HFF-Myc (cell line): ENCODE results near the gene NEK1.
"Not testable (repeated sequence)": the region's sequence is repeated elsewhere in the genome, so short reads cannot be mapped to it uniquely, and the experiment has no call there.

Experiments used
- DNase-seq: peaks from one replicate; pipeline ENCODE4 v3.0.0-alpha.2; 2011; ENCODE audit warnings: low read depth; ENCODE audit errors: extremely low read depth
- H3K4me3 ChIP-seq: replicated peaks from 2 replicates; pipeline ENCODE4 v1.5.1; 2011; ENCODE audit warnings: low read depth, mild to moderate bottlenecking, control low read depth, low read length
- CTCF ChIP-seq: IDR thresholded peaks from 2 replicates; pipeline ENCODE4 v1.5.1; 2012; ENCODE audit warnings: mild to moderate bottlenecking, low read depth, low read length, control low read depth; ENCODE audit errors: missing control alignments

Gene NEK1

GRCh38 chr4:169567916-169568315, 44.5 kb downstream of the NEK1 start:
- no peak for DNase-seq
- no peak for TF ChIP-seq CTCF
- no peak overlapping the region for H3K4me3 ChIP-seq

DNA sequence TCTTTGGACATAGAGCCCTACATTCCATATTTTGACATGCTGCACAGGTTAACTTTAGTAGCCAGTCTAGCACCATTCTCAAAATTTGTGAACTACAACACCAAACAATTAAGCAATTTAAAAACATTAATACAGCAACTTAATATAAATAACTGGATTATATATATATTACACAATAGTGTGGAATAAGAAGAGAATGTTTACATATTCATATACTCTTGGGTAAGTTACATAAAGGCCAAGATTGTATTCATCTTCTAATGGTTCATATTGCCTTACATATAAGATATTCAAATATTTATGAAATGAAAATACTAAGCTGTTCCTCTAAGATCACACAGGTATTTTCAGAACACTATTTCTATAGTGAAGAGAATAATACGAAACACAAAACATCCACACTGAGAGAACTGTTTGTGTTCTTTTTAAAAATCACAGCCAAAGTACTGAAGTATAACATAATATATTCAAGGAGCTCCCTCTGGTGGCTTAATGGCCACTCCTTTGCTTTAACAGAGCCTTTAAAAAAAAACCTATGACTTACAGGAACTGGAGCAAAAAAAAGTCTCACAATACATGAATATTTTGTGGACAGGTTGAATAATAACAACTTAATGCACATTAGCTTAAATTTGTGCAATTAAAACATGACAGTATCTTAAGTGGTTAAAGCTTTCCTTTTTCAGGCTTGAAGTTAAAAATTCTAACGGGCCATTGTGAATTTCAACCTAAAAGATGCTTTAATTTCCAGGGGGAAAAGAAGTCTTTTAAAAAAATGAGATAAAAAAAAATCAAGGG, 46.2 kb downstream of the NEK1 start:
- TF ChIP-seq CTCF: peak; percentile 63
- no peak overlapping the region for H3K4me3 ChIP-seq
- peak; percentile 32 for DNase-seq

DNA sequence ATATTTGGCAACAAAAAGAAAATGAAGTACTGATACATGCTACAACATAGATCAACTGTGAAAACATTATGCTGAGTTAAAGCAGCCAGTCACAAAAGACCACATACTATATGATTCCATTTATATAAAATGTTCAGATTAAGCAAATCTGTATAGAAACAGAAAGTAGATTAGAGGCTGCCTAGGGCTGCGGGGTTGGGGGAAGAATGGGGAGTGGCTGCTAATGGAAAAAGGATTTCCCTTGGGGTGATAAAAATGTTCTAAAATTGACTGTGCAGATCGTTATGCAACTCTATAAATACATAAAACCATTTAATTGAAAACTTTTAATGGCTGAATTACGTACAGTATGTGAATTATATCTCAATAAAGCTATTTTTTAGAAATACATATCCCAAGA, 46.8 kb downstream of the NEK1 start:
- TF ChIP-seq CTCF: no peak
- no peak overlapping the region for H3K4me3 ChIP-seq

DNA sequence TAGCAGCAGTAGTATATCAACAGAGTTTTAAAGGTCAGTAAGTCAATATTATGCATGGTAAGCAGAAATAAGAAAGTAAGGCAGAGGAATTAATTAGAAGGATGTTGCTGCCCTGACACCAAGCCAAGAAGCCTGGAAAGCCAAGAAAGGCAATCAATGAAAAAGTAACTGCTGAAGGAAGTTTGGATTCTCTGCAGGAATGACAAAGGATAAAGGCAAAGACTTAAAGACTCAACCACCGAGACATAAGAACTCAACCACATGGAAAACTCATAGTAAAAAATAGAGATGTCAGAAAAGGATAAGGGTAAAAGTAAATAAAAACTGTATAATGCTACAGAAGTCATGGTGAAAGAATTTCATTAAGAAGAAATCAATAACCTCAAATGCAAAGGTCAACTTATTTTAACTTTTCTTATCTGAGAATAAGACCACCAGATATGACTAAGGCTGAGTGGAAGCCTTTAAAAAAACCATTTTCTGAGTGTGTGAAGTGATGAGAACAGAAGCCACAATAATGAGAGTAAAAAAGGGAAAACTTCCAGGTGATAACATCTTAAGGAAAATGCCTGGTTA, 55.2 kb downstream of the NEK1 start:
- DNase-seq: no peak
- TF ChIP-seq CTCF: no peak
- H3K4me3 ChIP-seq: no peak overlapping the region

More for the DNA sequence above, 46.8 kb downstream of the NEK1 start:
- no peak for DNase-seq

- DNase-seq, H3K4me3 ChIP-seq: not testable (repeated sequence)
These were observed 65.8 kb downstream of the NEK1 start for GRCh38 chr4:169546548-169546947.

DNA sequence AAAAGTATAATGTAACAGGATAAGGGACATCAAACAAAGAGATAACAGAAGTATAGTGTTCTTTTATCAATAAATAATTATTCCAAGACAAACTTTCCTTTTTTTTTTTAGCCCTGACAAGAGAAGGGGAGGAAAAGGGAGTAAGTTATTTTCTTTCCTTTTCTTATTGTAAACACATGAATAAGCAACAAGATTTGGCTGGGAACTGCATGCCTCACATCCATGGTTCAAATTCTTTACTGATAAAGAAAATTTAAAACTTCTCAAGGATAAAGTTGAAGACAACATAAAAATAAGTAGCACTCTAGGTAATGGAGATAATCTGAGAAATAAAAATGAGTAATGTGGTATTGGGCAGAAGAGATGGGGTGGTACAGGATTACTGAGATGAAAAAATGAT, 71.6 kb downstream of the NEK1 start:
- no peak for TF ChIP-seq CTCF
- H3K4me3 ChIP-seq: no peak overlapping the region
- DNase-seq: no peak

- H3K4me3 ChIP-seq: no peak overlapping the region
- no peak for DNase-seq
- no peak for TF ChIP-seq CTCF
These were observed 82.3 kb downstream of the NEK1 start for GRCh38 chr4:169530048-169530447.
